GM18517 (cell line): ENCODE results near the gene NTN5.
"Not testable (repeated sequence)": the region's sequence is repeated elsewhere in the genome, so short reads cannot be mapped to it uniquely, and the experiment has no call there.

ENCODE experiments used
- ATAC-seq: cut with Tn5 transposase; IDR thresholded peaks from one replicate; pipeline ENCODE4 v1.9.1; 2021; ENCODE audit warnings: mild to moderate bottlenecking, moderate library complexity; ENCODE audit not compliant: unreplicated experiment

The NTN5 gene

GRCh38 chr19:48672994-48673393, at the start of gene NTN5:
TSS of gene NTN5 (minus strand) at chr19:48673017. CDS start at chr19:48670986, 2,031 bp downstream.
- no peak for ATAC-seq

DNA sequence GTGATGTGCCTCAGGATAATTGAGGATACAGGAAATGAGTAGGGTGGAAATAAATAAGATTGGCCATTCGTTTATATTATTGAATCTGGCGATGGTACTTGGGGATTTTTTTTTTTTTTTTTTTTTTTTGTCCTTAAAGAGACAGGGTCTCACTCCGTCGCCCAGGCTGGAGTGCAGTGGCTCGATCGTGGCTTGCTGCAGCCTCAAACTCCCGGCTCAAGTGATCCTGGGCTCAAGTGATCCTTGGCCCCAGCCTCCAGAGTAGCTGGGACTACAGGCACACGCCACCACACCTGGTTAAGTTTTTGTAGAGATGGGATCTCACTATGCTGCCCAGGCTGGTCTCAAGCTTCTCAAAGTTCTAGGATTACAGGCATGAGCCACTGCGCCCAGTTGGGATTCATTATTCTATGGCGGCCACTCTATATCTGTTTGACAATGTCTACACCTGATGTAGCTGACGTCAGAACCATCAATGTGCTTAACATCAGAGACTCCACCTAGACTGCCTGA, 49.4 kb upstream of the NTN5 start:
- ATAC-seq = no peak

GRCh38 chr19:48720613-48721296, 47.9 kb upstream of the NTN5 start:
- peak; percentile 75 for ATAC-seq

DNA sequence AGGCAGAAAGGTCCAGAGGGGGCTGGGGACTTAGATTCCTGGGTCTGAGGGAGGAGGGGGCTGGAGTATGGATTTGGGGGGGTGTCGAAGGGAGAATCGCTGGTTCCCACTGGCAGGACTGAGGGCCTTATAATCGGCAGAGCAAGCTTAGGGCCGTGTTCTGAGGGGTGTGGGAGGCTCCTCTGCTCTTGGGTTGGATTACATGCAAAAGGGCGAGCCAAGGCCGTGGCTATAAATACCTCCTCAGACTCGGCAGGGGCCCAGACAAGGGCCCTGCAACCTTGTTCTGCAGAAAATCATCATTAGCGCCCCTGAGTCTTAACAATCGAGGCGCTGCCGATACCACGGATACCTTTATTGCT, 47.4 kb upstream of the NTN5 start:
- peak; percentile 19 for ATAC-seq

- no peak for ATAC-seq
Measured at GRCh38 chr19:48719263-48720171, 46.7 kb upstream of the NTN5 start, which contains the start of gene MAMSTR. TSS of gene MAMSTR (minus strand) at chr19:48719725. CDS start at chr19:48719031, 694 bp downstream.

GRCh38 chr19:48718711-48719231, 46.0 kb upstream of the NTN5 start:
- ATAC-seq = no peak

- not testable (repeated sequence) for ATAC-seq
Measured at GRCh38 chr19:48718106-48718505, 45.3 kb upstream of the NTN5 start.

GRCh38 chr19:48716562-48717291, 43.9 kb upstream of the NTN5 start:
- no peak for ATAC-seq

GRCh38 chr19:48715681-48716171, 42.9 kb upstream of the NTN5 start:
- no peak for ATAC-seq

- no peak for ATAC-seq
Measured at GRCh38 chr19:48714759-48715675, 42.2 kb upstream of the NTN5 start.

- peak; percentile 92 for ATAC-seq
Measured at GRCh38 chr19:48713864-48714755, 41.3 kb upstream of the NTN5 start.

- no peak for ATAC-seq
Measured at GRCh38 chr19:48713041-48713863, 40.4 kb upstream of the NTN5 start.

DNA sequence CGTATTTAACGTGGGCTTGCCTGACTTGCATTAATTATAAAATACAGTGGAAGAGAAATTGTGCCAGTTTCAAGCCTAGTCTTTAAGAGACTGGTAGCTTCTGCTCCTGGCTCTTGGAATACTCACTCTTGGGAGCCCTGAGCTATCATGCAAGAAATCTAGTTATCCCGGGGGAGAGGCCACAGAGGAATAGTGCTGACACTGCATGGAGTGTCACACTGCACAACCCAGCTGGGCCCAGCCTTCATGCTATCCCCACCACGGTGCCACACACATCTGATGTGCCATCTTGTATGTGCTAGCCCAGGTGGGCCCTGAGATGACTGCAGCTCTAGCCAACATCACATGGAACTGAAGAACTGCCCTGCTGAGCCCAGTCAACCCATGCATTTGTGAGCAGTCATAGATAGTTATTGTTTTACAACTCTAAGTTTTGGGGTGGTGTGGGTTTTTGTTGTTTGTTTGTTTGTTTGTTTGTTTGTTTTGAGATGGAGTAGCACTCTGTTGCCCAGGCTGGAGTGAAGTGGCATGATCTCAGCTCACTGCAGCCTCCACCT, 38.4 kb upstream of the NTN5 start:
- no peak for ATAC-seq

GRCh38 chr19:48708471-48708870, 35.7 kb upstream of the NTN5 start:
- ATAC-seq = no peak

- no peak for ATAC-seq
Measured at GRCh38 chr19:48705431-48705830, 32.6 kb upstream of the NTN5 start.

DNA sequence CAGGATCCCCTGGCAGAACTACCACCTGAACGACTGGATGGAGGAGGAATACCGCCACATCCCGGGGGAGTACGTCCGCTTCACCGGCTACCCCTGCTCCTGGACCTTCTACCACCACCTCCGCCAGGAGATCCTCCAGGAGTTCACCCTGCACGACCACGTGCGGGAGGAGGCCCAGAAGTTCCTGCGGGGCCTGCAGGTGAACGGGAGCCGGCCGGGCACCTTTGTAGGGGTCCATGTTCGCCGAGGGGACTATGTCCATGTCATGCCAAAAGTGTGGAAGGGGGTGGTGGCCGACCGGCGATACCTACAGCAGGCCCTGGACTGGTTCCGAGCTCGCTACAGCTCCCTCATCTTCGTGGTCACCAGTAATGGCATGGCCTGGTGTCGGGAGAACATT, 30.5 kb upstream of the NTN5 start:
- ATAC-seq = no peak

DNA sequence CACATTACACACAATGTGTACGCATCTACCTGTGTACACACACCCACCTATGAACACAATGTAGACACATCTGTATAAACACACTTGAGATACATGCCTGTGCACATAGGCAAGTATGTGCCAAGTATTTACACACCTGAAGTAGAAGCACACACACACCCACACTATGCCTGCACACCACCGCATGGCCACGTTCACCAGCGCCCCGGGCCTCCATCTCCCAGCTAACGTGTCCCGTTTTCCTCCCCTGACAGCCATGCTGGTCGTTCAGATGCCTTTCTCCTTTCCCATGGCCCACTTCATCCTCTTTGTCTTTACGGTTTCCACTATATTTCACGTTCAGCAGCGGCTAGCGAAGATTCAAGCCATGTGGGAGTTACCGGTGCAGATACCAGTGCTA, 29.9 kb upstream of the NTN5 start:
- ATAC-seq = no peak

DNA sequence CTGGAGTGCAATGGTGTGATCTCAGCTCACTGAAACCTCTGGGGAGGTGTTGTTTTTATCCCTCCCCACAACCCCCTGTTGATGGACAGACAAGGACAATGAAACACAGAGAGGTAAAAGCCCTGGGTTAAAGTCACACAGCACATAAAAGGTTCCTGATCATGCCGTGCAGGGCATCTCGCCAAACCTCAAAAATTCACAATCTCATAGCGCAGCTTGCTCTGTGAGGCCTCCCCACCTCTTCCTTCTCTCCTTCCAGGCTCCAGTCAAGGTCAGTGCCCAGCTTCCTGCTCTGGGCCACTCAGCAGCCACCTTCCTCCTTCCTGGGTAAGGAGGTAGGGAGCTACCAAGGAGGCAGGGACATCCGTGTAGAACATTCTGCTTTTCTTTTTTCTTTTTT, 25.2 kb upstream of the NTN5 start:
- no peak for ATAC-seq
